ENCODE results near the gene CTSE. TPM values are rescaled to one million over a fixed set of nuclear protein-coding genes. Genes with fewer than 3 reads are reported as not detected.

The CTSE gene
- total and polyA plus RNA-seq, 2 of the 8 experiments (the other 6 are each of a cell fraction or from before 2014, with no cell fraction given) = 0.03 TPM; not detected in 1

DNA sequence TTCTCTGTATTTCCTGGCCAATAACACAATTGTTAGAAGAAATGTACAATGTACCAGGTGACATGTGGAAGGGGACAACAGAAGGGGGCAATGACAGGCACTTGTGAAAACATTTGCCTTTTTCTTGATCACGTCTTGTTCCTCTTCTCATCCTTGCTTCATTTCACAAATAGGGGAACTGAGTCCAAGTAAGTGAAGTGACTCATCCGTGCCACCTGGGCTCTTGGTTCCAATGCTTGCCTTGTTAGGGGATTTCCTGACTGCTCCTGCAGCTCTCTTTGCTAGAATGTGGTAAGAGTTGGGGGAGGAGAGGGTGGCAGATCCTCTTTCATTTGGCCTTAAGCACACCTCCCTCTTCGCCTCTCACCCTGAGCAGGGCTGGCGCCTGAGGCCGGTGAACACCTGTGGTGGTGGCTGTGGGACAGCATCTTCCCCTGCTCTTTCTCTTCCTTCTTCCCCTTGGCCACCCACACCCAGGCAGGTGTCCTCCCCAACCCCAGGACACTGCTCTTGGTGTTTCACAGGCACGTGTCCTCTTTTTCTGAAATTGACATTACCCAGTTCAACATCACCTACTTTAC lies 27.1 kb upstream of the CTSE start:
- no peak overlapping the region for H3K4me2 ChIP-seq (ENCODE audit: insufficient read depth in 1 of 2, low read depth in 2 of 2, low read length in 2 of 2)
- FAIRE-seq (no peak), DNase-seq (ENCODE audit: low read depth in 1 of 2, low spot score in 2 of 2) (no peak)
- no peak overlapping the region for H2BK5ac ChIP-seq (ENCODE audit: low read depth, low read length)
- no peak overlapping the region for H4K91ac ChIP-seq (replicated peaks; ENCODE audit: insufficient read length, low read length)
- H3K4me1 ChIP-seq (replicated peaks in 1 of 4; ENCODE audit: control insufficient read depth in 3 of 4, insufficient read depth in 4 of 4, low read length in 3 of 4) = no peaks in the 10 kb centered on the region; a peak in 1 of 7 replicates
- H3K9me3 ChIP-seq (ENCODE audit: insufficient read depth in 2 of 2, low read depth in 1 of 2, low read length in 1 of 2) = peaks cover 0 to 4% of the 10 kb centered on the region in 2 experiments; a peak in 1 of 4 replicates
- H2AK5ac ChIP-seq (ENCODE audit: low read depth, low read length) = no peak overlapping the region
- H4K20me1 ChIP-seq (replicated peaks in 1 of 2; ENCODE audit: control insufficient read depth in 1 of 2, insufficient read depth in 2 of 2, low read length in 2 of 2) = no peaks in the 10 kb centered on the region
- no peak overlapping the region for H3K23ac ChIP-seq (ENCODE audit: insufficient read length)
- TF ChIP-seq RBBP5 (IDR thresholded peaks at IDR 0.05; ENCODE audit: borderline replicate concordance, low read depth, low read length) = no peak
- TF ChIP-seq, protein P1, sequence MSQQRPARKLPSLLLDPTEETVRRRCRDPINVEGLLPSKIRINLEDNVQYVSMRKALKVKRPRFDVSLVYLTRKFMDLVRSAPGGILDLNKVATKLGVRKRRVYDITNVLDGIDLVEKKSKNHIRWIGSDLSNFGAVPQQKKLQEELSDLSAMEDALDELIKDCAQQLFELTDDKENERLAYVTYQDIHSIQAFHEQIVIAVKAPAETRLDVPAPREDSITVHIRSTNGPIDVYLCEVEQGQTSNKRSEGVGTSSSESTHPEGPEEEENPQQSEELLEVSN (IDR thresholded peaks at IDR 0.05) = no peak
- no peak overlapping the region for H2BK20ac ChIP-seq (ENCODE audit: low read length)
- H3K18ac ChIP-seq (ENCODE audit: extremely low read depth, low read length) = no peak overlapping the region
- no peak overlapping the region for H3K4ac ChIP-seq (replicated peaks; ENCODE audit: insufficient read length, low read depth, low read length)
- WGBS, 2 experiments (ENCODE audit: extremely low coverage in 1 of 2, insufficient coverage in 1 of 2, insufficient read length in 1 of 2, insufficient replicate concordance in 2 of 2, low coverage in 1 of 2, low lambda C conversion rate in 2 of 2, missing lambda C conversion rate in 1 of 2) = 87% methylated on average over 6 of the region's 6 CpGs; no CpG with 5 or more reads in 1 of the 2 experiments
- no peak overlapping the region for H2BK120ac ChIP-seq (replicated peaks; ENCODE audit: low read depth, low read length)
- H3K36me3 ChIP-seq (ENCODE audit: control insufficient read depth in 2 of 4, insufficient read depth in 4 of 4, low read length in 3 of 4) = no peaks in the 10 kb centered on the region
- no peak overlapping the region for H2BK15ac ChIP-seq (ENCODE audit: low read length)
- H3K56ac ChIP-seq (replicated peaks; ENCODE audit: insufficient read length, low read depth, low read length) = no peak overlapping the region
- H3K14ac ChIP-seq (ENCODE audit: insufficient read length) = no peak overlapping the region
- no peaks in the 10 kb centered on the region for H3K79me1 ChIP-seq (ENCODE audit: low read depth, low read length)
- no peak overlapping the region for H4K8ac ChIP-seq (ENCODE audit: extremely low read depth, insufficient read depth, low read length)
- no peak overlapping the region for H3K4me3 ChIP-seq (ENCODE audit: extremely low read depth in 1 of 4, insufficient read depth in 2 of 4, low read depth in 3 of 4, low read length in 4 of 4)
- H3K27me3 ChIP-seq (replicated peaks in 1 of 4; ENCODE audit: control insufficient read depth in 3 of 4, extremely low read depth in 1 of 4, insufficient read depth in 3 of 4, low read length in 3 of 4) = no peaks in the 10 kb centered on the region
- H2BK12ac ChIP-seq (ENCODE audit: low read depth, low read length) = no peak overlapping the region
- no peaks in the 10 kb centered on the region for H3K79me2 ChIP-seq (ENCODE audit: control insufficient read depth in 1 of 2, insufficient read depth in 2 of 2, low read length in 2 of 2)
- CTCF ChIA-PET (ENCODE audit: partially characterized antibody) = interaction anchor here (1.1 kb wide), 1 partner anchor 100 kb away, joined by 3 read pairs; no protein-coding TSS in a partner anchor
- H2AFZ ChIP-seq (ENCODE audit: low read length) = no peak overlapping the region
- H3K23me2 ChIP-seq (ENCODE audit: low read depth, low read length) = no peaks in the 10 kb centered on the region
- POLR2A ChIA-PET (ENCODE audit: partially characterized antibody) = no interaction called here
- no peak overlapping the region for H3K27ac ChIP-seq (ENCODE audit: low read depth, low read length)
- H3K9ac ChIP-seq (replicated peaks in 1 of 4; ENCODE audit: extremely low read depth in 1 of 4, low read depth in 3 of 4, low read length in 3 of 4) = no peak overlapping the region
- no peak overlapping the region for H4K5ac ChIP-seq (ENCODE audit: insufficient read length, low read depth, low read length)

Measured in H1 (cell line).